ENCODE results near the gene YJEFN3. TPM values are rescaled to one million over a fixed set of nuclear protein-coding genes. Genes with fewer than 3 reads are reported as not detected.

The YJEFN3 gene
- 4.4 TPM for polyA plus RNA-seq (2012; ENCODE audit: insufficient read depth, insufficient read length)

- no peak for DNase-seq (ENCODE audit: low read depth, low spot score)
- H3K4me3 ChIP-seq (ENCODE audit: low read length): no peak within 1 kb of the TSS
Observed at GRCh38 chr19:19528721-19529490, at the start of gene YJEFN3. YJEFN3 (plus strand) TSS chr19:19528911; CDS start chr19:19528933, 22 bp downstream.

GRCh38 chr19:19480688-19481087, 48.0 kb upstream of the YJEFN3 start:
- H3K4me3 ChIP-seq (ENCODE audit: low read length): no peak overlapping the region
- DNase-seq (ENCODE audit: low read depth, low spot score): peak; percentile 70

- DNase-seq (ENCODE audit: low read depth, low spot score): no peak
- no peak overlapping the region for H3K4me3 ChIP-seq (ENCODE audit: low read length)
Observed at GRCh38 chr19:19482809-19483596, 45.7 kb upstream of the YJEFN3 start.

- no peak overlapping the region for H3K4me3 ChIP-seq (ENCODE audit: low read length)
- DNase-seq (ENCODE audit: low read depth, low spot score): no peak
Observed at GRCh38 chr19:19485161-19485997, 43.3 kb upstream of the YJEFN3 start.

- no peak for DNase-seq (ENCODE audit: low read depth, low spot score)
- no peak overlapping the region for H3K4me3 ChIP-seq (ENCODE audit: low read length)
Observed at GRCh38 chr19:19485998-19486290, 42.8 kb upstream of the YJEFN3 start.

- DNase-seq (ENCODE audit: low read depth, low spot score): no peak
- H3K4me3 ChIP-seq (ENCODE audit: low read length): no peak overlapping the region
Observed at GRCh38 chr19:19486343-19487076, 42.2 kb upstream of the YJEFN3 start.

- no peak overlapping the region for H3K4me3 ChIP-seq (ENCODE audit: low read length)
- no peak for DNase-seq (ENCODE audit: low read depth, low spot score)
Observed at GRCh38 chr19:19487077-19487949, 41.4 kb upstream of the YJEFN3 start.

- H3K4me3 ChIP-seq (ENCODE audit: low read length): peak overlapping the region; percentile 31
- no peak for DNase-seq (ENCODE audit: low read depth, low spot score)
Observed at GRCh38 chr19:19487950-19488874, 40.5 kb upstream of the YJEFN3 start.

GRCh38 chr19:19488875-19489690, 39.6 kb upstream of the YJEFN3 start:
- peak overlapping the region; percentile 31 for H3K4me3 ChIP-seq (ENCODE audit: low read length)

GRCh38 chr19:19489804-19490204, 38.9 kb upstream of the YJEFN3 start:
- no peak for DNase-seq (ENCODE audit: low read depth, low spot score)
- H3K4me3 ChIP-seq (ENCODE audit: low read length): no peak overlapping the region

More at GRCh38 chr19:19488875-19489690, 39.6 kb upstream of the YJEFN3 start:
- peak; percentile 98 for DNase-seq (ENCODE audit: low read depth, low spot score)

- H3K4me3 ChIP-seq (ENCODE audit: low read length): no peak overlapping the region
- DNase-seq (ENCODE audit: low read depth, low spot score): peak; percentile 83
Observed at GRCh38 chr19:19490214-19490968, 38.3 kb upstream of the YJEFN3 start.

GRCh38 chr19:19491321-19492025, 37.2 kb upstream of the YJEFN3 start:
- DNase-seq (ENCODE audit: low read depth, low spot score): no peak
- no peak overlapping the region for H3K4me3 ChIP-seq (ENCODE audit: low read length)

GRCh38 chr19:19492026-19492610, 36.6 kb upstream of the YJEFN3 start:
- DNase-seq (ENCODE audit: low read depth, low spot score): no peak
- H3K4me3 ChIP-seq (ENCODE audit: low read length): no peak overlapping the region

- no peak overlapping the region for H3K4me3 ChIP-seq (ENCODE audit: low read length)
- no peak for DNase-seq (ENCODE audit: low read depth, low spot score)
Observed at GRCh38 chr19:19493841-19494546, 34.7 kb upstream of the YJEFN3 start.
